ENCODE results near the gene CLEC11A. TPM values are rescaled to one million over a fixed set of nuclear protein-coding genes. Genes with fewer than 3 reads are reported as not detected.

CLEC11A gene
- total and polyA plus RNA-seq, 9 of the 15 experiments (the other 6 are each of a cell fraction or from before 2014, with no cell fraction given) = 0.39 to 43.9 (median 3.4) TPM

DNA sequence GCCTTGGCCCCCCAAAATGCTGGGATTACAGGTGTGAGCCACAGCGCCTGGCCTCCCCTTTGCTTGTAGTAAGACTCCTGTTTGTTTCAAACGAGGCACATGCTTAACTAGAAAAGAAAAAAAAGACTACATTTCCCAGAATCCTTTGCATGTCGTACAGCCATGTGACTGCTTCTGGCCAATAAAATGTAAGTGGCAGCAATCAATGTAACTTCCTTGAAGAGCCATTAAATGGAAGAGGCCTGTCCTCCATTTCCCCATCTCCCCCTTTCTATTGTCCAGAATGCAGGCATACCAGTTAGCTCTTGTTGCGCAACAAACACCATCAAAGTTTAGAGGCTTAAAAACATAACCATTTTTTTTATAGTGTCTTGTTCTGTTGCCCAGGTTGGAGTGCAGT is 36.7 kb downstream of the CLEC11A start (continued):
- TF ChIP-seq, protein P1, sequence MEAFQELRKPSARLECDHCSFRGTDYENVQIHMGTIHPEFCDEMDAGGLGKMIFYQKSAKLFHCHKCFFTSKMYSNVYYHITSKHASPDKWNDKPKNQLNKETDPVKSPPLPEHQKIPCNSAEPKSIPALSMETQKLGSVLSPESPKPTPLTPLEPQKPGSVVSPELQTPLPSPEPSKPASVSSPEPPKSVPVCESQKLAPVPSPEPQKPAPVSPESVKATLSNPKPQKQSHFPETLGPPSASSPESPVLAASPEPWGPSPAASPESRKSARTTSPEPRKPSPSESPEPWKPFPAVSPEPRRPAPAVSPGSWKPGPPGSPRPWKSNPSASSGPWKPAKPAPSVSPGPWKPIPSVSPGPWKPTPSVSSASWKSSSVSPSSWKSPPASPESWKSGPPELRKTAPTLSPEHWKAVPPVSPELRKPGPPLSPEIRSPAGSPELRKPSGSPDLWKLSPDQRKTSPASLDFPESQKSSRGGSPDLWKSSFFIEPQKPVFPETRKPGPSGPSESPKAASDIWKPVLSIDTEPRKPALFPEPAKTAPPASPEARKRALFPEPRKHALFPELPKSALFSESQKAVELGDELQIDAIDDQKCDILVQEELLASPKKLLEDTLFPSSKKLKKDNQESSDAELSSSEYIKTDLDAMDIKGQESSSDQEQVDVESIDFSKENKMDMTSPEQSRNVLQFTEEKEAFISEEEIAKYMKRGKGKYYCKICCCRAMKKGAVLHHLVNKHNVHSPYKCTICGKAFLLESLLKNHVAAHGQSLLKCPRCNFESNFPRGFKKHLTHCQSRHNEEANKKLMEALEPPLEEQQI (IDR thresholded peaks at IDR 0.05) = no peak
- TF ChIP-seq EGR1 (conservative IDR thresholded peaks at IDR 0.05) (no peak), CHCHD3 (CRISPR knock-in tag; IDR thresholded peaks at IDR 0.05) (no peak), PTRF (tag; IDR thresholded peaks at IDR 0.05) (no peak), GABPB1 (CRISPR knock-in tag; IDR thresholded peaks at IDR 0.05) (no peak), ZNF174 (CRISPR knock-in tag; IDR thresholded peaks at IDR 0.05) (no peak), JUN (IDR thresholded peaks at IDR 0.05; ENCODE audit: borderline replicate concordance, low read depth, low read length) (no peak), JUN (CRISPR knock-in tag; IDR thresholded peaks at IDR 0.05; ENCODE audit: borderline replicate concordance) (no peak), POLR2B (IDR thresholded peaks at IDR 0.05; ENCODE audit: low read depth, partially characterized antibody) (no peak), YY1 (IDR thresholded peaks at IDR 0.05; ENCODE audit: borderline replicate concordance in 1 of 3, control insufficient read depth in 1 of 3, extremely low read depth in 1 of 3, insufficient read depth in 3 of 3, insufficient read length in 1 of 3, insufficient replicate concordance in 2 of 3, low read depth in 1 of 3, low read length in 2 of 3) (peak in 1 of 3 experiments; percentile 88), TCFL5 (CRISPR knock-in tag; conservative IDR thresholded peaks at IDR 0.05) (no peak), MYC (IDR thresholded peaks at IDR 0.05; ENCODE audit: low read depth, low read length) (peak; percentile 74), MYC (CRISPR knock-in tag; IDR thresholded peaks at IDR 0.05; ENCODE audit: borderline replicate concordance, low read depth) (no peak)
- TF ChIP-seq, protein P2, sequence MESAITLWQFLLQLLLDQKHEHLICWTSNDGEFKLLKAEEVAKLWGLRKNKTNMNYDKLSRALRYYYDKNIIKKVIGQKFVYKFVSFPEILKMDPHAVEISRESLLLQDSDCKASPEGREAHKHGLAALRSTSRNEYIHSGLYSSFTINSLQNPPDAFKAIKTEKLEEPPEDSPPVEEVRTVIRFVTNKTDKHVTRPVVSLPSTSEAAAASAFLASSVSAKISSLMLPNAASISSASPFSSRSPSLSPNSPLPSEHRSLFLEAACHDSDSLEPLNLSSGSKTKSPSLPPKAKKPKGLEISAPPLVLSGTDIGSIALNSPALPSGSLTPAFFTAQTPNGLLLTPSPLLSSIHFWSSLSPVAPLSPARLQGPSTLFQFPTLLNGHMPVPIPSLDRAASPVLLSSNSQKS (CRISPR knock-in tag; IDR thresholded peaks at IDR 0.05) = no peak
- TF ChIP-seq, protein P3, sequence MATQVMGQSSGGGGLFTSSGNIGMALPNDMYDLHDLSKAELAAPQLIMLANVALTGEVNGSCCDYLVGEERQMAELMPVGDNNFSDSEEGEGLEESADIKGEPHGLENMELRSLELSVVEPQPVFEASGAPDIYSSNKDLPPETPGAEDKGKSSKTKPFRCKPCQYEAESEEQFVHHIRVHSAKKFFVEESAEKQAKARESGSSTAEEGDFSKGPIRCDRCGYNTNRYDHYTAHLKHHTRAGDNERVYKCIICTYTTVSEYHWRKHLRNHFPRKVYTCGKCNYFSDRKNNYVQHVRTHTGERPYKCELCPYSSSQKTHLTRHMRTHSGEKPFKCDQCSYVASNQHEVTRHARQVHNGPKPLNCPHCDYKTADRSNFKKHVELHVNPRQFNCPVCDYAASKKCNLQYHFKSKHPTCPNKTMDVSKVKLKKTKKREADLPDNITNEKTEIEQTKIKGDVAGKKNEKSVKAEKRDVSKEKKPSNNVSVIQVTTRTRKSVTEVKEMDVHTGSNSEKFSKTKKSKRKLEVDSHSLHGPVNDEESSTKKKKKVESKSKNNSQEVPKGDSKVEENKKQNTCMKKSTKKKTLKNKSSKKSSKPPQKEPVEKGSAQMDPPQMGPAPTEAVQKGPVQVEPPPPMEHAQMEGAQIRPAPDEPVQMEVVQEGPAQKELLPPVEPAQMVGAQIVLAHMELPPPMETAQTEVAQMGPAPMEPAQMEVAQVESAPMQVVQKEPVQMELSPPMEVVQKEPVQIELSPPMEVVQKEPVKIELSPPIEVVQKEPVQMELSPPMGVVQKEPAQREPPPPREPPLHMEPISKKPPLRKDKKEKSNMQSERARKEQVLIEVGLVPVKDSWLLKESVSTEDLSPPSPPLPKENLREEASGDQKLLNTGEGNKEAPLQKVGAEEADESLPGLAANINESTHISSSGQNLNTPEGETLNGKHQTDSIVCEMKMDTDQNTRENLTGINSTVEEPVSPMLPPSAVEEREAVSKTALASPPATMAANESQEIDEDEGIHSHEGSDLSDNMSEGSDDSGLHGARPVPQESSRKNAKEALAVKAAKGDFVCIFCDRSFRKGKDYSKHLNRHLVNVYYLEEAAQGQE (IDR thresholded peaks at IDR 0.05; ENCODE audit: borderline replicate concordance) = peak; percentile 77
- TF ChIP-seq, protein P3 (CRISPR knock-in tag; IDR thresholded peaks at IDR 0.05; ENCODE audit: low read depth) = no peak
